H1 (cell line): ENCODE measurements around the gene SCN7A.

Source experiments
- EZH2 ChIP-seq: fragments of 200-600 bp; sonication (generic); IDR thresholded peaks from 2 replicates; pipeline ENCODE4 v1.7.1; 2012; ENCODE audit warnings: low read depth, mild to moderate bottlenecking, moderate library complexity, low read length, inconsistent platforms; ENCODE audit not compliant: severe bottlenecking
- SUZ12 ChIP-seq: fragments of 200-600 bp; sonication (generic); IDR thresholded peaks from 2 replicates; pipeline ENCODE4 v1.6.1; 2012; ENCODE audit warnings: mild to moderate bottlenecking, inconsistent platforms, low read length, moderate library complexity, mixed read lengths

DNA sequence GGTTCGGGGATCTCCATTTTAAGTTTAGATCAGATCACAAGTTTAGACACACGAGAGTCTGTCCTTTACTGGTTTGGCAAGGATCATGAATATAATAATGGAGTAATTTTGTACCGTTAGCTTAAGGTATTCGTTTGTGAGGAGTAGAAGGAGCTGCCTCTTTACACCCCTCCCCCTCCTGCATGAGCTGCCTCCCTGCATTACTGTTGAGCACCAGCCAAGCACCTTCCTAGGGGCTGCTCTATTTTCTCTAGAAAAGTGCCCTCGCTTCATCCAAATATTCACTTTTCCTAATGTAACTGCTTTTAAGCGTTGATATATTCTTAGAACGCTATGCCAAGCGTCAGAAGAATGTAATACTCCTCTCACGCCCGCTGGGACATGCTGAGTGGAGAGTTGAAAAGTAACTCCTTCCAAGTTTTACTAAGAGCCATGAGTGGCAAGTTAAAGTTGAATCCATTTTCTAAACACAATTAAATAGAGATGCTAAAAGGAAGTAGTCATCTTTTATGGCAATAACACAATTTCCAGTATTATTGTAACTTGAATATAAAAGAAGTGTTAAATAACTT lies 25.4 kb upstream of the SCN7A start:
- TF ChIP-seq EZH2 (no peak), SUZ12 (no peak)
